PC-9 (cell line): Measurements from ENCODE around the gene SMIM7.

ENCODE experiments used
- CTCF ChIP-seq: fragments of 200-600 bp; sonication (generic); conservative IDR thresholded peaks from 2 replicates; pipeline ENCODE4 v1.6.1; 2017; ENCODE audit warnings: mixed run types, antibody characterized with exemption, mild to moderate bottlenecking, moderate library complexity
- EZH2 ChIP-seq: fragments of 200-600 bp; sonication (generic); IDR thresholded peaks from 2 replicates; pipeline ENCODE4 v1.8.0; 2017; ENCODE audit warnings: antibody characterized with exemption, low read depth

GRCh38 chr19:16605115-16605514 is 54.8 kb downstream of the SMIM7 start:
- no peak for TF ChIP-seq CTCF
- no peak for TF ChIP-seq EZH2
